Limb (tissue), 2 donors: ENCODE results near the gene GATA2.

Source experiments
- DNase-seq, 2 donors: peaks; one replicate each; pipeline ENCODE4 v3.0.0-alpha.2; 2016; ENCODE audit errors: extremely low spot score in 2 of 2

Gene GATA2

GRCh38 chr3:128488636-128488990 lies 4.4 kb downstream of the GATA2 start:
- no peak for DNase-seq

GRCh38 chr3:128487813-128488635 lies 5.0 kb downstream of the GATA2 start:
- peak; percentile 71 to 85 for DNase-seq

- DNase-seq = no peak
Observed at GRCh38 chr3:128487538-128487812, 5.5 kb downstream of the GATA2 start.

- DNase-seq = peak in 1 of 2 donors; percentile 62
Observed at GRCh38 chr3:128486681-128487537, 6.1 kb downstream of the GATA2 start.

GRCh38 chr3:128486205-128486628 lies 6.8 kb downstream of the GATA2 start:
- no peak for DNase-seq

- DNase-seq = no peak
Observed at GRCh38 chr3:128485282-128486204, 7.5 kb downstream of the GATA2 start.

GRCh38 chr3:128484404-128485281 lies 8.4 kb downstream of the GATA2 start:
- no peak for DNase-seq

- peak in 1 of 2 donors; percentile 60 for DNase-seq
Observed at GRCh38 chr3:128483657-128484403, 9.2 kb downstream of the GATA2 start.

- DNase-seq = no peak
Observed at GRCh38 chr3:128482666-128483656, 10.0 kb downstream of the GATA2 start.

GRCh38 chr3:128482175-128482574 lies 10.8 kb downstream of the GATA2 start:
- no peak for DNase-seq

GRCh38 chr3:128481438-128481942 lies 11.5 kb downstream of the GATA2 start:
- DNase-seq = peak in 1 of 2 donors; percentile 56

GRCh38 chr3:128480717-128481437 lies 12.1 kb downstream of the GATA2 start:
- no peak for DNase-seq

GRCh38 chr3:128480278-128480677 lies 12.7 kb downstream of the GATA2 start:
- no peak for DNase-seq

GRCh38 chr3:128479558-128480086 lies 13.4 kb downstream of the GATA2 start:
- DNase-seq = no peak

- DNase-seq = no peak
Observed at GRCh38 chr3:128478576-128479506, 14.2 kb downstream of the GATA2 start.

GRCh38 chr3:128476659-128477058 lies 16.3 kb downstream of the GATA2 start:
- DNase-seq = no peak
